HG02884 (cell line): ENCODE measurements around the gene ARNT2.

Experiments used
- ATAC-seq: cut with Tn5 transposase; IDR thresholded peaks from one replicate; pipeline ENCODE4 v1.9.1; 2021; ENCODE audit warnings: mild to moderate bottlenecking, moderate library complexity; ENCODE audit not compliant: unreplicated experiment

Gene ARNT2

DNA sequence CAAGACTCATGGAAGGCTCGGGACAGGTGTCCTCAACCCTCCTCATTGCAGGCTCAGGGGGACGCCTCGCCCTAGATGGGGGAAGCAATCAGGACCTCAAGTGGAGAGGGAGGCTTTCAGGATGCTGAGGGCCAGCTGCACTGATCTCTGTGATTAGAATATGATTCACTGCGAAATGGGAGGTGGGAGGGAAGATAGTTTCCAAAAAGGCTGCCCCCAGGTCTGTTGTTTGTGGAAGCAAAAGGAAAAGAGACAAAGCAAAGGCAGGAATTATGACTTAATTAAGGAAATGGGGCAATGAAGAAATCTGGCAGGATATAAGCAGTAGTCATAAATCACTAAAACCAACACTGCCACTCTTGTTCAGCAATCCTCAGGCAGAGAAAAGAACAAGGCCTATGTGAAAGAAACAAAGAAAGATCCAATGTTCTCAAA lies 205.3 kb downstream of the ARNT2 start:
- ATAC-seq = no peak

DNA sequence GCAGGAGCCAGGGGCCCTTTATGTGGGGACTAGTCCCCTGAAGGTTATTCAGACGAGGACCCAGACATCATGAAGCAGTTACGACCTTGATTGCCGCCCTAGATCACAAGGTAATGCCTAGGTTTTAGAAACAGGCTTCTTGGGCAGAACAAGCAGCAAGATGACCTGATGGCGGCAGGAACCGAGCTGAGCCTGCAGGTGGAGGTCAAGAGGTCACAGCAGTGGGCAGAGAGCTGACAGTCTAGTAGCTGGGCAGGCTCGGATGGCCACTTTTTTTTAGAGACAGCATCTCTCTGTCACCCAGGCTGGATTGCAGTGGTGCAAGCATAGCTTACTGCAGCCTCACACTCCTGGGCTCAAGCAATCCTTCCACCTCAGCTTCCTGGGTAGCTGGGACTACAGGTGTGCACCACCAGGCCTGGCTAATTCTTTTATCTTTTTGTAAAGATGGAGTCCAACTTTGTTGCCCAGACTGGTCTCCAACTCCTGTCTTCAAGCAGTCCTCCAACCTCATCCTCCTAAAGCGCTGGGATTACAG lies 207.4 kb downstream of the ARNT2 start:
- no peak for ATAC-seq

DNA sequence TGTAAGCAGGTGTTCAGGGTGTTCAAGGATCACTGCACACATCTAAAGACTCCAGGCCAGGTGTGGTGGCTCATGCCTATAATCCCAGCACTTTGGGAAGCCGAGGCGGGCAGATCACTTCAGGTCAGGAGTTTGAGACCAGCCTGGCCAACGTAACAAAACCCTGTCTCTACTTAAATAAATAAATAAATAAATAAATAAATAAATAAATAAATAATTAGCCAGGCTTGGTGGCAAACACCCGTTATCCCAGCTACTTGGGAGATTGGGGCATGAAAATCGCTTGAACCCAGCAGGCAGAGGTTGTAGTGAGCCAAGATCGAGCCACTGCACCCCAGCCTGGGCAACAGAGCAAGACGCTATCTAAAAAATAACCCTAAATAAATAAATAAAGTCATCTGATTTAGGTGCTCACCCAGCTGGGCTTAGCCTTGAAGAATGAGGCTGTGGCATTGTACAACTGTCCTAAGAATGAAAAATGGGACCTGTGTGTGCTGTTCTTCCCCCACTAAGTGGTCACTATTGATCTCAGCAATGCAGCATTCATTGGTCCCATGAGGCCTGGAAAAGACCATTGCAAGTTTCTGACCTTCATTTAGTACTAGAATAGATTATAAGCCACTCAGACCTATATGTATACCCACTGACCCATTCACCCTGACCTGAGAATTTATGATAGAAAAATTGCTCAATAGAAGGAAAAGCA lies 208.1 kb downstream of the ARNT2 start:
- no peak for ATAC-seq

DNA sequence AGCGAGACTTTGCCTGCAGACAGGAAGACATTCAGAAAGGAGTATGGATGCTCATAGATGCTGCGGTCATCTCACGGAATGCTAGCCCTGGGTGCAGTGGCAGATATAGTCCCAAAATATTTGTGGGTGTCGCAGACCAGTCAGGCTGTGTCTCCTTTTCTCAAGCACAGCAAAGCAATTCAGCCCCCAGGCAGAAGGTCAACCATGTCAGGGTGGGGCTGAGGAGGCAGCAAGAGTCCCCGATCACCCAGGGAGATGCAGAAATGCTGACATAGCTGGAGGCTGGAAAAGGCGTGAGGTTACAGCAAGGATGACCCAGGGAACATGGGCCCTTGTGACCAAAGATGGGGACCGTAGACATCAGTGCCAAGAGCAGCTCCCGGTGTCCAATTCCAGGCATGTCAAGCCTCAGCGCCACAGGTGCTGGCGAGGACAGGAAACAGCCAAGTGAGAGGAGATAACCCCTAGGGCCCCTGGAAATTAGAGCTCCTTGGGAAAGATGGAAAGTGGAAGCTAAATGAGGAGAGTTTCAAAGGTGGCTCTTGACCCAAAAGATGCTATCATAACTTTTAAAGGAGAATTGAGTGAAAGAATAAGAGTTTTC lies 209.7 kb downstream of the ARNT2 start:
- ATAC-seq = no peak

DNA sequence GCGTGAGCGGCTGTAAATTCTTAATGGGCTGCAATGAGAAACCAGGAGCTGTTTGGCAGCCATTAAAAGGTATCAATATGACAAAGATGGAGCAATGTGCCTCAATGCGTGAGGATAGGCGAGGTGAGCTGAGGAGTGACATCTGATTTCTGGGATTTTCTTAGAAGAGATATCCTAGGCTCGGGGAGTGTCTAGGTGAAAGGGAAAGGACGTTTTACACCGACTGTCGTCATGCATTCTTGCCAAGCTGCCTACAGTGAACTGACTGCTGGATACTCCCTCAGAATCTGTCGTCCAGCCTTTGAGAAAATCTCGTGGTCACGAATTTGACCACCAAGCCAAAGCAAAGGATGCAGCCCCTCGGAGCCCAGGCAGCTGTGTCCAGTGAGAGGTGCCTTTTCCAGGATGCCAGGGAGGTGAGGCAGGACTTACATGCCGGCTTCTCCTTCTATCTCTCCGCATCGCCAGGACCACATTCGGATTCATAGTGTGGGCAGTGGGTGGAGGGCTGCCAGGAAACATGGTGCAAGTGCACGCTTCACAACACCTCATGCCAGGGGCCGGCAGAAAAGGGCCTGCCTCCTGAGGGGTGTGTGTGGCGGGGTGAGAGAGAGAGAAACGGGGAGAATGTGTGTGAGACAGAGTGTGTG lies 210.7 kb downstream of the ARNT2 start:
- no peak for ATAC-seq

DNA sequence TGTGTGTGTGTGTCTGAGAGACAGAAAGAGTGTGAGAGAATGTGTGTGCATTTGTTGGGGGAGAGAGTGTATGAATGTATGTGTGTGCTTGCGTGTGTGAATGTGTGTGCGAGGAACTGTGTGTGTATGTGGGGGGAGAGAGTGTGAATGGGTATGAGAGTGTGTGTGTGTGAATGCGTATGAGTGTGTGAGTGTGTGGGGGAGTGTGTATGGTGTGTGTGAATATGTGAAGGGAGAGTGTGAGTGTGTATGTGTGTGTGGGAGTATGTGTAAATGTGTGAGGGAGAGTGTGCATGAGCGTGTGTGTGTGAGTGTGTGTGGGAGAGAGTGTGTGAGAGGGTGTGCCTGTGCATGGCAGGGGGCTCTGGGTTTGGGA lies 211.2 kb downstream of the ARNT2 start:
- no peak for ATAC-seq

DNA sequence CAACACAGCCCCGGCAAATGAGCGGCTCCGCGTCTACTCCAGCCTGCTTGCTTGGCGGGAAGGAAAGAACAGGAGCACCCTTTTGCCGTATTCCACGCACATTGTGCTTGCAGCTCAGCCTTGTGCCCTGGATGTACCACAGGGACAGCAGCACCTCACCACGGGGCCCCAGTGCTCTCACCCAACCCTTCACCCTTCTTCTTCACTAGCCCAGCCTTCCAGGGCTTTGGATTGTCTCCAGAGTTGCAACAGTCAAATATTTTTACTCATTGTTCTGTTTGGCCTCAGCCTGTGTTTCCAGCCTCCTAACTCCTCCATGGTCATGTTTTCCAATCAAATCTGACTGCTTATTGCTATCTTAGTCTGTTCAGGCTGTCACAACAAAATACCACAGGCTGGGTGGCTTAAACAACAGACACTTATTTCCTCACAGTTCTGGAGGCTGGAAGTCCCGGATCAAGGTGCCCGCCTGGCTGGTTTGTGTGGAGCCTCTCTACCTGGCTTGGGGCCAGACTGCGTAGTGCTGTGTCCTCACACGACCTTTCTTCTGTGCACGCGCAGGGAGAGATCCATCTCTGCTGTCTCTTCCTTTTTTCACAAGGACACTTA lies 211.7 kb downstream of the ARNT2 start:
- no peak for ATAC-seq

DNA sequence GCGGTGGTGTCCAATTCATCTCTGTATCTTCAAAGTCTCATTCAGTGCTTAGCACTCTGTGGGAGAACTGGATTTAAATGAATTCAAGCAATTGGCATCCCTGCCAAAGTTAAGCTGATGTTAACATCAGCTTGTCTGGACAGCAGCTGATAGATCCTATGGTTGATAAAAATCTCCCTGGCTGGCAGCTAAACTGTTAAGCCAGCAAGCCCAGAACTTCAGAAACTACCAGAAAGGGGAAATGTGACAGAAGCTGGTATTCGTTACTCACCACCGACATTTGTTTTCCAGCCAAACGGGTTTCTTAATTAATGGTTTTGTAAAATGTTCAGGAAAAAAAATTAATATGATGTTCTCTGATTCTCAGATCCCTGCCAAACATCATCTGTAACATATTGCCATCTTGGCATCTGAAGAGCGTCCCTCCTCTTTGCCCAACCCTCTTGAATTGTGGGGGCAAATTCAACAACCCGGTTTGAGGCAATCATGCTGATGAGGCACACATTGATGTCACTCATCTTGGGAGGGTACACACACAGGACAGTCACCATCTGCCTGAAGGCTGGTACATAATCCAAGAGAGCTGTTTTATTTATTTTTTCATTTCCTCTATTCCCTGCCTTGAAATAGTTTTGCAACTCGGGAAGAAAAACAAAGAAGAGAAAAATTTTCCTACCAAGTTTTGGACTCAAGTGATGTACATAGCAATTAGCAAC lies 214.7 kb downstream of the ARNT2 start:
- ATAC-seq = no peak

DNA sequence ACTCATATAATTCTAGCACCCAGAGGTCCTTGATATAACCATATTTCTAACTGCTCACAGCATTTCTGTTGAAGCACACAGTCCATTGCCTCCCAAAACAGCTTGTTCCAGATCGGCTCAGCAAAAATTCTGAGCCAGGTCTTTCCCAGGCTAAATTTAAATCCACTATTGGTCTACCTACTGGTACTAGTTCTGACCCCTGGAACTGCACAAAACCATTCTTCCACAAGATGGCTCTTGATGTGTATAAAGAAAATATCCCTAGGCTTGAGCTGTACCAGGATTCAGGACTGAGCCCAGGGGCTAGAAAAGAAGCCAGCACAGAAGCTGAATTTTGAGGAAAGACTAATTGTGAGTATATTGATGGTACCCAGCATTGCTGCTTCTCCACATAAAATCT lies 215.5 kb downstream of the ARNT2 start:
- no peak for ATAC-seq

DNA sequence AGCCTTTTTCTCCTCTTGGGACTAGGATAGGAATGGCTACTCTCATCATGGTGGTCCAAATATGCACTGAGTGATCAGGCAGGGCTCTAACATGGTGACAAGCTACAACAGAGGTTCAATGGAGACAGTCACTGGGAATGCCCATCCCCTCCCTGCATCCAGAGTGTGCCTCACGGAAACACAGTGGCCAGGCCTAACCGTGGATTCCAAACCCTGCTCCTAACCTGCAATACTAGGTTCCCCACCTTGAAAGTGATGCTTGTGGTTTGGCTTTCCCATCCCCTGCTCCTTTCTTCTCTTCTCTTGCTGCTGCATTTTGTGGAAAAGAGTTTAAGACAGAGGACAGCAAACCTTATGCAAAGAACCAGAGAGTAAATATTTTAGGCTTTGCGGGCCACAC lies 216.0 kb downstream of the ARNT2 start:
- ATAC-seq = no peak

DNA sequence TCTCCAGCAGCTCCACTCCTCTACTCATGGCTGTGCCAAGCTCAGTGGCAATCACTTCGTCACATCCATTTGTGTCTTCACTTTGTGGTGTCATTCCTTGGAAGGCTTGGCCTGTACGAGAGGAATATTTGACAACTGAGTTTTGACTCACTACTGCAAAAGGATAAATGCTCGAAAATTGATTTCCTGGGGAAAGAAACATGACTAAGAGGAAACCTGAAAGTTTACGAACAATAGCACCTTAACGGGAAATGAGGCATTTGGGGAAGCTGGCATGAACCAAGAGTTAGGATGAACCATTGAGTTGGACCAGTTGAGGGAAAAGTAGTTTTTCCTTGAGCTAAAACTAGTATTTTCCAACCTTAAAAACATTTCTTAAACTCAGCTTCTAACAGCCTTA lies 216.7 kb downstream of the ARNT2 start:
- no peak for ATAC-seq

DNA sequence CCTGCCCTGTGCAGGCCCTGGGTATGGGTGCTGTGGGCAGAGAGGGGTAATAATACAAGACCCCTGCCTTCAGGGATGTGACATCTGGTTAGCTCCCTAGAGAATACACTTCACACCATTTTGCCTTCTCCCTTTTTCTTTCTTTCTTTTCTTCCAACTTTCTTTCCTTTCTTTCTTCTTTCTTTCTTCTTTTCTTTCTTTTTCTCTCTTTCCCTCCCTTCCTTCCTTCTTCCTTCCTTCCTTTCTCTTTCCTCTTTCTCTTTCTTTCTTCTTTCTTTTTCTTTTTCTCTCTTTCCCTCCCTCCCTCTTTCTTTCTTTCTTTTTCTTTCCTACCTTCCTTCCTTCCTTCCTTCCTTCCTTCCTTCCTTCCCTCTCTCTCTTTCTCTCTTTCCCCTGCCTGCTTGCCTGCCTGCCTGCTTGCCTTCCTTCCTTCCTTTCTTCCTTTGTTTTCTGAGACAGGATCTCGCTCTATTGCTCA lies 222.5 kb downstream of the ARNT2 start:
- ATAC-seq = no peak

DNA sequence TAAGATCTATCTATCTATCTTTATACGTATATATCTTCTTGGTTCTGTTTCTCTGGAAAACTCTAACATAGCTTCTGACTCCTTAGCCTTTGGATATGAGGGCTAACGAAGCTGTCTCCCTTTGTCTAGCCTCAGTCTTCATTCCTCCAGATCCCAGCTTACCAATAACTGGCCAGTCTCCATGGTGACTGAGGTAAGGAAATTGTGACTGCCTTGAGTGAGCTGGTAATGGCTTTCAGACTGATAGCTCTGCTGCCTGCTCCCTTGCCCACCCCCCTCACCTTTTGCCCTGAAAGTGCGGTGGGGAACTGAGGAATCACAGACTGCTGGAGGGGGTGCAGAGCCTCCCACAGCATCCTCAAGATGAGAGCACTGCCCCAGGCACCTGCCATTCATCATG lies 225.2 kb downstream of the ARNT2 start:
- no peak for ATAC-seq

DNA sequence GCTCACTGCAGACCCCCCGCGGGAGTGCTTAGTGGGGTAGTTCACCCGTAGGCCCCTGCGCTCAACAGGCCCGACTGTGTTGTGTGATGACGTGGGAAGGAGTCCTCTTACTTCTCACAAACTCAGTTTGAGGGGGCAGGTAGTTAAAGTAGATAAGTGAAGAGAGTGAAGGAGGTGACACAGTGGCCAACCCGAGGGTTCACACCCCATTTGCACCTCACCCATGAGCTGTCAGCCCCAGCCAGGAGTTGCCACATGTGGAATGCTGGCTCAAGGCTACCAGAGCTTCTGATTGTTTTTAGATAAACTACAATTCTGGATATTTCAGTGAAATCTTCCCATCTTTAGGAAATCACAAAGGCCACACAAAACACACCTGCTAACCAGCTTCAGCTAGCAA lies 226.8 kb downstream of the ARNT2 start:
- no peak for ATAC-seq

DNA sequence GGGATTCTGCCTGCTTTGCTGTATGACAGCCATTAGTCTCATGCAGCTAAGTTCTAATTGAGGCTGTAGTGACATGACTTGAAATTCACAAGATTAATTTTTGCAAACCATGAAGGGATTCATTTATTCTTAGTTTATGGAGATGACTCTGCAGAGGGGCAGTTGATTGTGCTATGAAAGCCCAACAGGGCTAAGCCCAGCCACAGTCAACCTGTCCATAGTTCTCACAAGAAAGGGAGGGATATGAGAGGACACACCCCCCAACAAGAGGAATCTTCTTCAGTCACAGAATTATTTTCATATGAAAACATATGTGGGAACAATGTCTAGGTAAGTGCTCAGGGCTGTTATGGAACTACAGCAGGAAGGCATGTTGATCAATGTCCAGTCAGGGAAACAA lies 229.0 kb downstream of the ARNT2 start:
- no peak for ATAC-seq

DNA sequence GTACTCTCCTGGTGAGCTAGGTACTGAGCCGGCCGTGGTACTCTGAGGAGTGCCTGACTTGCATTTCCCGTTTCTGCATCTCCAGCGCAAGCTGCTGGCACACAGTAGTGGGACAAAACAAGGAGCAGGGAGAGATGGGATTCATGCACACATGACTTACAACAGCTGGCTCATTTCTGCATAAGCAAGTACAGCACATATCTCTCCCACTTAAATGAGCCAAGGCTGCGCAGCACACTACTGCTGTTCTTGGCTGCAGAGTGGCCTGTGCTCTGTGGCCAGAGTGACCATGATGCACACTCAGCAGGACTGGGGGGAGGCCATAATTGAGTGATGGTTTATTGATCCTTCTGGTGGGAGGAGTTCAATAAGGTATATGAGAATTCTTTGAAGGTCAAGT lies 231.8 kb downstream of the ARNT2 start:
- ATAC-seq = no peak

DNA sequence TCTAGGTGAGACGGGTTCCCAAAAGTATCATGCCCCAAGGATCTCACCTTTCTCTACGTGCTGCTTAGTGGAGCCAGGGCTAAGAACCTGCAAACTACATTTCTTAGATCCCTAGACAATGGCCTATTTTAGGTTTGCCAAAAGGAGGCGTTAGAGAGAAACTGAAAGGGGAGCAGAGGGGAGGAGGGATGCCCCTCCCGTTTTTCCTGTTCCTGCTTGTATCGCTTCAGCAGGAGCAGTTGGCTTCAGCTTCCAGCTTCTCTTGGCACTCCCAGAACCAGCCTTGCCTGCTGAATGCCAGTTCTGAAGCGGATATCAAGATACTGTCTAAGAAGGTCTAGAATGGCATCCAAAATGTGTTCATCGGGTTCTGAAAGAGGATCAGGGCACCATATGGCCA lies 232.5 kb downstream of the ARNT2 start:
- no peak for ATAC-seq

DNA sequence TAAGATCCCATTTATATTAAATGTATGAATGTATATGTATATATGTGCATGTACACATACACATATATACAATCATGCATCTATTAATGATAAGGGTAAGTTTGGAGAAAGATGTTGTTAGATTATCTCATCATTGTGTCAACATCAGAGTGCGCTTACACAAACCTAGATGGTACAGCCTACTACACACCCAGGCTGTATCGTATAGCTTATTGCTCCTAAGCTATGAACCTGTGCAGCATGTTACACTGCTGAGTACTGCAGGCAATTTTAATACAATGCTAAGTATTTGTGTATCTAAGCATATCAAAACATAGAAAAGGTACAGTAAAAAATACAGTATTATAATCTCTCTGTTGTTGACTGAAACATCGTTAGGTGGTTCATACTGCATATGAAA lies 233.6 kb downstream of the ARNT2 start:
- ATAC-seq = no peak

DNA sequence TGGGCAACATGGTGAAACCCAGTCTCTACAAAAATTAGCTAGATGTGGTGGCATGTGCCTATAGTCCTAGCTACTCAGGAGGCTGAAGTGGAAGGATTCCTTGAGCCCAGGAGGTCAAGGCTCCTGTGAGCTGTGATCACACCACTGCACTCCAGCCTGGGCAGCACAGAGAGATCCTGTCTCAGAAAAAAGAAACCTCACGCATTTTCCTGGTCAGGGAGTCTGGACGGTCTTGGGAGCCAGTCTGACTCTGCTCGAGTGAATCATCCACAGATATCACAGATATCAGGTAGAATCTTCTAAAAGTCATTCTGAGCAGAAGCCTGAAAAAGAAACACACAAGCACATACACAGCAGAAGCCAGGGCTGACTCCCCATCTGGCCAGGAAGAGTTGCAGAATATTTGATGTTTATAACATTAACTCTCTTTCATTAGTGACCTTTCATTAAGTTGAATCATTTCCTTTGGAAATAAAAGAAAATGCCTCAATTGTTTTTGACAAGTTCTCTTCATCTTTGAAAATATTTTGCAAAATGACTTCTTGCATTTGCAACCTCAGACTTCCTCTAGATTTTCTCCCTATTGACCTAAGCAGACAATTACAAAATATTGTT lies 234.5 kb downstream of the ARNT2 start:
- no peak for ATAC-seq

DNA sequence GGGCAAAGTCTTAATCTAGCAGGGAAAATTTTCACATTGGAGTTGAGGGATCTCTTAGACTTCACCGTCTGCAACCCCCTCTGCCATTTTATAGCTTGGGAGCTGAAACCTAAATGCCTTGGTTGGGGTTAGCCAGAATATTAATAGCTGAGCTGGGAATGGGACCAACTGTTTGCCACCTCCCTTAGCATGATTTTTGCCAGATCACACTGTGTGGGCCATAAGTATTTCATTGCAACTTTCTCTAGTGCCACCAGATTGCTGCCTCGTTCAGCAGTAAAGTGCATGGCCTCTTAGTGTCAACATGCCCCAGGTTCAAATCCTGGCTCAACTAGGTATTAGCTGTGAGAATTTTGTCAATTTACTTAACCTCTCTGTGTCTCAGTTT lies 235.0 kb downstream of the ARNT2 start:
- no peak for ATAC-seq
